HepG2 (cell line): ENCODE data around the gene ROMO1. TPM values are rescaled to one million over a fixed set of nuclear protein-coding genes. Genes with fewer than 3 reads are reported as not detected.

Source experiments
- ATF6 ChIP-seq: sonication (generic); formaldehyde crosslinking; conservative IDR thresholded peaks from 2 replicates; pipeline ENCODE4 v1.4.0; 2020; ENCODE audit warnings: missing genetic modification reagents
- BCL3 ChIP-seq: sonication (generic); formaldehyde crosslinking; IDR thresholded peaks from 2 replicates; pipeline ENCODE4 v1.5.1; 2020; ENCODE audit warnings: mild to moderate bottlenecking, missing genetic modification reagents, moderate library complexity
- JUNB ChIP-seq: sonication (generic); formaldehyde crosslinking; IDR thresholded peaks from 2 replicates; pipeline ENCODE4 v1.8.0; 2022; ENCODE audit warnings: missing genetic modification reagents, mild to moderate bottlenecking, borderline replicate concordance
- MAX ChIP-seq: IDR thresholded peaks from 2 replicates; pipeline ENCODE4 v1.6.1; 2012; ENCODE audit warnings: inconsistent platforms
- MED1 ChIP-seq: sonication (generic); formaldehyde crosslinking; IDR thresholded peaks from 2 replicates; pipeline ENCODE4 v1.4.0; 2020; ENCODE audit warnings: missing genetic modification reagents
- MTA1 ChIP-seq: sonication (generic); formaldehyde crosslinking; IDR thresholded peaks from 2 replicates; pipeline ENCODE4 v1.4.0; 2020; ENCODE audit warnings: missing genetic modification reagents, mild to moderate bottlenecking, borderline replicate concordance
- NONO ChIP-seq, 2 experiments: fragments of 450-650 bp in 1 of 2; sonication (generic) in 1 of 2; formaldehyde crosslinking in 1 of 2; IDR thresholded peaks in 1 of 2; conservative IDR thresholded peaks in 1 of 2; 2 replicates each; pipeline versions ENCODE4 v1.6.1 to v1.8.0; 2017 to 2022; ENCODE audit warnings: mild to moderate bottlenecking in 1 of 2, missing genetic modification reagents in 1 of 2, moderate library complexity in 1 of 2
- RBFOX2 ChIP-seq: fragments of 200-400 bp; formaldehyde crosslinking; IDR thresholded peaks from 2 replicates; pipeline ENCODE4 v1.6.1; 2017; ENCODE audit warnings: low read depth, mild to moderate bottlenecking, low read length
- REPIN1 ChIP-seq: sonication (generic); formaldehyde crosslinking; IDR thresholded peaks from 2 replicates; pipeline ENCODE4 v1.8.0; 2022; ENCODE audit warnings: missing genetic modification reagents, low read depth, mild to moderate bottlenecking, borderline replicate concordance
- ZNF318 ChIP-seq: sonication (generic); formaldehyde crosslinking; IDR thresholded peaks from 2 replicates; pipeline ENCODE4 v1.4.0; 2020; ENCODE audit warnings: mild to moderate bottlenecking, missing genetic modification reagents
- ZNF773 ChIP-seq: sonication (generic); formaldehyde crosslinking; IDR thresholded peaks from 2 replicates; pipeline ENCODE4 v1.4.0; 2020; ENCODE audit warnings: missing genetic modification reagents, borderline replicate concordance
- polyA plus RNA-seq, 8 experiments: library from polyadenylated mRNA; depleted of rRNA in 3 of 8; stranded (reverse) in 7 of 8; unstranded in 1 of 8; fragments of >200 nt; fragmentation: Illumina TruSeq in 4 of 8; extraction: Trizol in 4 of 8; gene quantifications; 2 replicates each; pipeline versions ENCODE4 v1.2.1 to v1.2.3, GENCODE V29; 2011 to 2016; ENCODE audit warnings: low read depth in 4 of 8, missing spikeins in 1 of 8, mixed read lengths in 1 of 8; ENCODE audit not compliant: insufficient read depth in 1 of 8
- total RNA-seq, 5 experiments: library from RNA; depleted of rRNA; stranded (reverse); fragments of >200 nt; fragmentation: Illumina TruSeq; extraction: Trizol; gene quantifications; 2 replicates each; pipeline ENCODE4 v1.2.3, GENCODE V29; 2016; ENCODE audit warnings: low read depth in 1 of 5
- TF ChIP-seq, protein P1 (sequence below), 2 experiments: fragments of 450-650 bp in 1 of 2; sonication (generic) in 1 of 2; formaldehyde crosslinking; IDR thresholded peaks; 2 replicates each; pipeline versions ENCODE4 v1.5.0 to v1.8.0; 2020 to 2022; ENCODE audit warnings: mild to moderate bottlenecking in 1 of 2, missing genetic modification reagents in 1 of 2

Gene ROMO1
- total and polyA plus RNA-seq, 2 of the 13 experiments (the other 11 are each of a cell fraction or from before 2014, with no cell fraction given) = 636 to 755 TPM

DNA sequence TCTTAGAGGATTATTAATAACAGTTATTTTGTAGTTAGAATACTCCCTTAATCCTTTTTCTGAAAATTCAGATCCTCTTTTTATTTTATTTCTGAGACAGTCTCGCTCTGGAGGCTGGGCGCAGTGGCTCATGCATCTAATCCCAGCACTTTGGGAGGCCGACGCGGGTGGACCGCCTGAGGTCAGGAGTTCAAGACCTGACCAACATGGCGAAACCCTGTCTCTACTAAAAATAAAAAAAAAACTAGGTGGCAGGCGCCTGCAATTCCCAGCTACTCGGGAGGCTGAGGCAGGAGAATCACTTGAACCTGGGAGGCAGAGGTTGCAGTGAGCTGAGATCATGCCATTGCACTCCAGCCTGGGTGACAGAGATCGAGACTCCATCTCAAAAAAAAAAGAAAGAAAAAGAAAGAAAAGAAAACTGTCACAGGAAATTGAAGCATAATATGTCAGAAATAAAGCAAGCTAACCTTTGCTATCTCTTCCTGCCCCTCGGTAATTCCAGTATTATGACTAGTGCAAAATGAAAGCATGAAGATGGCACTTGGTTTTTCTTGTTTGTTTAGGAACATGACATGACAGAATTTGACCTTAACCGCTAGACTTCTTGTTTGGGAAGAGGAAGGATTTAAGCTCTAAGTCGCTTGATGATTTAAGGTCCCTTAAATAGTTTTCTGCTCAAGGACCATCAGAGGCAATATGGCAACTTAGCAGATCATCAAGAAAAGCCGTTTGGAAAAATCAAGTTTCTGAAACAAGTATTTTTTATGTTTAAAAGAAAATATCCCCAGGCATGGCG, 44.7 kb downstream of the ROMO1 start (continued):
- no peak for TF ChIP-seq ZNF318
- no peak for TF ChIP-seq BCL3 (CRISPR knock-in tag)
- TF ChIP-seq NONO (IDR thresholded peaks at IDR 0.05) = no peak
- no peak; the same call in 1 of the 2 replicates for TF ChIP-seq NONO (CRISPR knock-in tag; conservative IDR thresholded peaks at IDR 0.05)
- TF ChIP-seq ZNF773 (CRISPR knock-in tag) = no peak
- no peak for TF ChIP-seq ATF6 (CRISPR knock-in tag)
- TF ChIP-seq RBFOX2 = peak; percentile 39; the same call in 1 of the 2 replicates
- no peak for TF ChIP-seq REPIN1
- TF ChIP-seq, protein P1, sequence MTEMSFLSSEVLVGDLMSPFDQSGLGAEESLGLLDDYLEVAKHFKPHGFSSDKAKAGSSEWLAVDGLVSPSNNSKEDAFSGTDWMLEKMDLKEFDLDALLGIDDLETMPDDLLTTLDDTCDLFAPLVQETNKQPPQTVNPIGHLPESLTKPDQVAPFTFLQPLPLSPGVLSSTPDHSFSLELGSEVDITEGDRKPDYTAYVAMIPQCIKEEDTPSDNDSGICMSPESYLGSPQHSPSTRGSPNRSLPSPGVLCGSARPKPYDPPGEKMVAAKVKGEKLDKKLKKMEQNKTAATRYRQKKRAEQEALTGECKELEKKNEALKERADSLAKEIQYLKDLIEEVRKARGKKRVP (CRISPR knock-in tag; IDR thresholded peaks at IDR 0.05) = peak in 1 of 2 experiments; percentile 5; a peak in 1 of 4 replicates
- TF ChIP-seq JUNB = no peak
- 0 out of 2 replicates have a peak, but pooled peaks have one; percentile 16 for TF ChIP-seq MED1 (CRISPR knock-in tag)
- TF ChIP-seq MAX = peak; percentile 14; the same call in 1 of the 2 replicates
- peak; percentile 45; the same call in 1 of the 2 replicates for TF ChIP-seq MTA1 (CRISPR knock-in tag)
